Measurements from ENCODE around the gene RTRAF.

GRCh38 chr14:52007637-52008036, 18.3 kb downstream of the RTRAF start:
- no peak for TF ChIP-seq CTCF (IDR thresholded peaks at IDR 0.05; ENCODE audit: poor library complexity, severe bottlenecking)
- TF ChIP-seq EZH2 (IDR thresholded peaks at IDR 0.05; ENCODE audit: borderline replicate concordance, insufficient read depth, low read length, poor library complexity, severe bottlenecking) = no peak

Data from neural cell (in vitro differentiated cells).